SK-N-SH (cell line): Measurements from ENCODE around the gene ZC2HC1C. TPM values are rescaled to one million over a fixed set of nuclear protein-coding genes. Genes with fewer than 3 reads are reported as not detected.

Experiments
- CTCF ChIA-PET: fragments of 300-600, 350-600 bp; formaldehyde crosslinking; extraction: SDS; loops from one replicate; lab custom pipeline; 2021; lab: Yijun Ruan, JAX
- POLR2A ChIA-PET: fragments of 350-600 bp; sonication (Branson Sonifier 250); formaldehyde crosslinking; extraction: SDS; loops from one replicate; lab custom pipeline; 2020; ENCODE audit warnings: antibody characterized with exemption, inconsistent platforms; lab: Yijun Ruan, JAX
- DNase-seq: peaks from one replicate; pipeline ENCODE4 v3.0.0; 2012
- H2AFZ ChIP-seq: fragments of 200-600 bp; sonication (generic); 2 replicates; pipeline ENCODE4 v1.8.1; 2016; ENCODE audit warnings: antibody characterized with exemption, mild to moderate bottlenecking, low read depth
- H3F3A ChIP-seq: fragments of 200-600 bp; sonication (generic); replicated peaks from 2 replicates; pipeline ENCODE3; 2016; ENCODE audit warnings: antibody characterized with exemption, mild to moderate bottlenecking; ENCODE audit not compliant: insufficient read depth
- H3K27ac ChIP-seq, 2 experiments: fragments of 200-500 bp in 1 of 2; fragments of 200-600 bp in 1 of 2; sonication (Bioruptor generic) in 1 of 2; sonication (generic), shearing (Covaris generic) in 1 of 2; 2 replicates each; pipeline versions ENCODE4 v1.5.1 to v1.6.1; 2014 to 2016; ENCODE audit warnings: low read depth in 2 of 2, inconsistent platforms in 1 of 2, low read length in 1 of 2, mild to moderate bottlenecking in 1 of 2, mixed read lengths in 1 of 2
- H3K27me3 ChIP-seq: fragments of 200-600 bp; sonication (generic), shearing (Covaris generic); 2 replicates; pipeline ENCODE4 v1.6.1; 2016; ENCODE audit warnings: mixed run types; ENCODE audit not compliant: insufficient read depth
- H3K36me3 ChIP-seq, 2 experiments: fragments of 200-500 bp in 1 of 2; fragments of 200-600 bp in 1 of 2; sonication (Bioruptor generic) in 1 of 2; sonication (generic) in 1 of 2; replicated peaks in 1 of 2; 2 replicates each; pipeline versions ENCODE3 to v1.5.1; 2014 to 2016; ENCODE audit warnings: low read length in 1 of 2, mild to moderate bottlenecking in 1 of 2; ENCODE audit not compliant: insufficient read depth in 2 of 2, control insufficient read depth in 1 of 2
- H3K4me1 ChIP-seq, 2 experiments: fragments of 200-500 bp in 1 of 2; fragments of 200-600 bp in 1 of 2; sonication (Bioruptor generic) in 1 of 2; sonication (generic), shearing (Covaris generic) in 1 of 2; 2 replicates each; pipeline versions ENCODE4 v1.5.1 to v1.6.1; 2014 to 2016; ENCODE audit warnings: low read depth in 1 of 2, low read length in 1 of 2, mixed run types in 1 of 2; ENCODE audit not compliant: insufficient read depth in 2 of 2, control insufficient read depth in 1 of 2
- H3K4me2 ChIP-seq: fragments of 200-600 bp; sonication (generic), shearing (Covaris generic); 2 replicates; pipeline ENCODE4 v1.6.1; 2017; ENCODE audit warnings: mixed run types
- H3K4me3 ChIP-seq, 2 experiments: fragments of 200-500 bp in 1 of 2; fragments of 200-600 bp in 1 of 2; sonication (Bioruptor generic) in 1 of 2; sonication (generic), shearing (Covaris generic) in 1 of 2; 2 replicates each; pipeline versions ENCODE4 v1.5.1 to v1.8.1; 2014 to 2016; ENCODE audit warnings: low read depth in 2 of 2, inconsistent platforms in 1 of 2, low read length in 1 of 2, mild to moderate bottlenecking in 1 of 2, mixed read lengths in 1 of 2, moderate library complexity in 1 of 2
- H3K79me2 ChIP-seq: fragments of 200-600 bp; sonication (generic); 2 replicates; pipeline ENCODE4 v1.8.1; 2017; ENCODE audit warnings: mild to moderate bottlenecking; ENCODE audit not compliant: insufficient read depth
- H3K9ac ChIP-seq: fragments of 200-600 bp; sonication (generic); 2 replicates; pipeline ENCODE4 v1.6.1; 2017; ENCODE audit warnings: mixed run types
- H3K9me2 ChIP-seq: fragments of 200-600 bp; sonication (generic); 2 replicates; pipeline ENCODE4 v1.6.1; 2017; ENCODE audit warnings: mixed run types
- H3K9me3 ChIP-seq: fragments of 200-600 bp; sonication (generic); 2 replicates; pipeline ENCODE4 v1.6.1; 2017; ENCODE audit warnings: mixed run types, mild to moderate bottlenecking, moderate library complexity
- H4K20me1 ChIP-seq: fragments of 200-600 bp; sonication (generic); 2 replicates; pipeline ENCODE4 v1.6.1; 2017; ENCODE audit warnings: mild to moderate bottlenecking, mixed run types; ENCODE audit not compliant: insufficient read depth
- CHD2 ChIP-seq: fragments of 150-350 bp; IDR thresholded peaks from 2 replicates; pipeline ENCODE4 v1.6.1; 2018; ENCODE audit warnings: low read length; ENCODE audit not compliant: partially characterized antibody
- EP300 ChIP-seq, 2 experiments: IDR thresholded peaks; 2 replicates each; pipeline versions ENCODE4 v1.4.0 to v1.6.1; 2012; ENCODE audit warnings: borderline replicate concordance in 1 of 2, low read depth in 1 of 2, low read length in 1 of 2
- FOXJ3 ChIP-seq: sonication (generic); formaldehyde crosslinking; IDR thresholded peaks from 2 replicates; pipeline ENCODE4 v1.5.1; 2020; ENCODE audit warnings: mild to moderate bottlenecking, missing genetic modification reagents
- GATA2 ChIP-seq: sonication (generic); formaldehyde crosslinking; IDR thresholded peaks from 2 replicates; pipeline ENCODE4 v1.5.0; 2020; ENCODE audit warnings: mild to moderate bottlenecking, missing genetic modification reagents
- MEF2A ChIP-seq: IDR thresholded peaks from 2 replicates; pipeline ENCODE4 v1.4.0; 2012; ENCODE audit warnings: low read depth, borderline replicate concordance
- MXI1 ChIP-seq: IDR thresholded peaks from 2 replicates; pipeline ENCODE4 v1.6.1; 2012; ENCODE audit warnings: mild to moderate bottlenecking, low read depth, low read length, improper control_type of control experiment
- NRF1 ChIP-seq: IDR thresholded peaks from 2 replicates; pipeline ENCODE4 v1.6.1; 2012; ENCODE audit warnings: low read depth, mild to moderate bottlenecking, low read length
- POLR2AphosphoS5 ChIP-seq: IDR thresholded peaks from 2 replicates; pipeline ENCODE4 v1.6.1; 2012; ENCODE audit warnings: low read depth, low read length
- RAD21 ChIP-seq: IDR thresholded peaks from 2 replicates; pipeline ENCODE4 v1.6.1; 2012; ENCODE audit warnings: mild to moderate bottlenecking, low read length
- RCOR1 ChIP-seq: fragments of 150-350 bp; IDR thresholded peaks from 2 replicates; pipeline ENCODE4 v1.6.1; 2017; ENCODE audit warnings: antibody characterized with exemption, low read length
- RXRA ChIP-seq: IDR thresholded peaks from 2 replicates; pipeline ENCODE4 v1.4.0; 2012; ENCODE audit warnings: low read depth, mild to moderate bottlenecking, borderline replicate concordance
- TAF1 ChIP-seq: IDR thresholded peaks from 2 replicates; pipeline ENCODE4 v1.6.1; 2012; ENCODE audit warnings: low read depth, mild to moderate bottlenecking, low read length, moderate library complexity, borderline replicate concordance
- TEAD4 ChIP-seq: IDR thresholded peaks from 2 replicates; pipeline ENCODE4 v1.4.0; 2012; ENCODE audit warnings: mild to moderate bottlenecking, borderline replicate concordance; ENCODE audit not compliant: insufficient read depth
- USF1 ChIP-seq: IDR thresholded peaks from 2 replicates; pipeline ENCODE4 v1.4.0; 2012; ENCODE audit warnings: low read depth, borderline replicate concordance
- USF2 ChIP-seq: fragments of 150-350 bp; IDR thresholded peaks from 2 replicates; pipeline ENCODE4 v1.6.1; 2017; ENCODE audit warnings: antibody characterized with exemption, low read length, low read depth, borderline replicate concordance
- YY1 ChIP-seq: IDR thresholded peaks from 2 replicates; pipeline ENCODE4 v1.4.0; 2012; ENCODE audit warnings: low read depth, mild to moderate bottlenecking
- WGBS: methylation state at CpG from one replicate; pipeline ENCODE4 v1.1.6; 2017; ENCODE audit warnings: low lambda C conversion rate; 5-methylcytosine and 5-hydroxymethylcytosine counted together
- polyA plus RNA-seq, 3 experiments: library from polyadenylated mRNA; depleted of rRNA; stranded (reverse); fragments of >200 nt; gene quantifications; 2 replicates each; pipeline ENCODE4 v1.2.3, GENCODE V29; 2012
- TF ChIP-seq, protein P1 (sequence below): IDR thresholded peaks from 2 replicates; pipeline ENCODE4 v1.4.0; 2012; ENCODE audit warnings: low read depth, borderline replicate concordance
- TF ChIP-seq, protein P2 (sequence below): fragments of 200-600 bp; sonication (generic); IDR thresholded peaks from 2 replicates; pipeline ENCODE4 v1.6.1; 2017; ENCODE audit warnings: antibody characterized with exemption, mild to moderate bottlenecking, moderate library complexity
- TF ChIP-seq, protein P3 (sequence below): IDR thresholded peaks from 2 replicates; pipeline ENCODE4; 2012

Gene ZC2HC1C
- polyA plus RNA-seq, 1 of the 3 experiments (the other 2 are of a cell fraction), result 1.2 TPM

DNA sequence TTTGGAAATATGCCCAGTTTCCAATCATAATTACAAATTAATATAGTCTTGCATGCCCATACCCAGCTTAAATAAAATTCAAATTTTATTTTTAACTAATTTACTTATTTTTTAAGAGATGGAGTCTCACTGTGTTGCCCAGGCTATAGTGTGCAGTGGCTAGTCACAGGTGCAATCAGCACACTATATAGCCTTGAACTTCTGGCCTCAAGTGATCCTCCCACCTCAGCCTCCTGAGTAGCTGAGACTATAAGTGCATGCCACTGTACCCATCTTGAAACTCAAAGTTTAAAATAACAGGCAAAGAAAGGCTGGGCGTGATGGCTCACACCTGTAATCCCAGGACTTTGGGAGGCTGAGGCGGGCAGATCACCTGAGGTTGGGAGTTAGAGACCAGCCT lies 28.5 kb upstream of the ZC2HC1C start:
- ChIA-PET POLR2A (no interaction called here), CTCF (interaction anchor here (0.6 to 2.4 kb wide), 3 partner anchors 48 to 1310 kb away, joined by 3 to 8 read pairs (median 4); no protein-coding TSS in a partner anchor)
- peaks cover 24 to 25% of the 10 kb centered on the region in 2 experiments; a peak in 3 of 4 replicates for H3K4me1 ChIP-seq
- TF ChIP-seq, protein P1, sequence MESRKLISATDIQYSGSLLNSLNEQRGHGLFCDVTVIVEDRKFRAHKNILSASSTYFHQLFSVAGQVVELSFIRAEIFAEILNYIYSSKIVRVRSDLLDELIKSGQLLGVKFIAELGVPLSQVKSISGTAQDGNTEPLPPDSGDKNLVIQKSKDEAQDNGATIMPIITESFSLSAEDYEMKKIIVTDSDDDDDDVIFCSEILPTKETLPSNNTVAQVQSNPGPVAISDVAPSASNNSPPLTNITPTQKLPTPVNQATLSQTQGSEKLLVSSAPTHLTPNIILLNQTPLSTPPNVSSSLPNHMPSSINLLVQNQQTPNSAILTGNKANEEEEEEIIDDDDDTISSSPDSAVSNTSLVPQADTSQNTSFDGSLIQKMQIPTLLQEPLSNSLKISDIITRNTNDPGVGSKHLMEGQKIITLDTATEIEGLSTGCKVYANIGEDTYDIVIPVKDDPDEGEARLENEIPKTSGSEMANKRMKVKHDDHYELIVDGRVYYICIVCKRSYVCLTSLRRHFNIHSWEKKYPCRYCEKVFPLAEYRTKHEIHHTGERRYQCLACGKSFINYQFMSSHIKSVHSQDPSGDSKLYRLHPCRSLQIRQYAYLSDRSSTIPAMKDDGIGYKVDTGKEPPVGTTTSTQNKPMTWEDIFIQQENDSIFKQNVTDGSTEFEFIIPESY, result no peak
- no peak for TF ChIP-seq YY1
- TF ChIP-seq CHD2, result no peak
- TF ChIP-seq TAF1, result no peak
- no peak for TF ChIP-seq USF2
- TF ChIP-seq RXRA, result no peak
- TF ChIP-seq MXI1, result no peak
- no peak for TF ChIP-seq NRF1
- no peak for TF ChIP-seq GATA2 (CRISPR knock-in tag)
- TF ChIP-seq RAD21, result no peak
- no peak for TF ChIP-seq MEF2A
- no peak for TF ChIP-seq USF1
- TF ChIP-seq TEAD4, result no peak
- peaks cover 4 to 6% of the 10 kb centered on the region in 2 experiments for H3K36me3 ChIP-seq
- H3F3A ChIP-seq, result peaks cover 10% of the 10 kb centered on the region
- H2AFZ ChIP-seq, result no peak overlapping the region
- no peak overlapping the region for H3K4me2 ChIP-seq
- H4K20me1 ChIP-seq, result no peaks in the 10 kb centered on the region
- H3K9me2 ChIP-seq, result no peaks in the 10 kb centered on the region
- no peak overlapping the region for H3K4me3 ChIP-seq
- H3K9ac ChIP-seq, result no peak overlapping the region
- no peaks in the 10 kb centered on the region for H3K27me3 ChIP-seq
- H3K79me2 ChIP-seq, result peaks cover 6% of the 10 kb centered on the region; the same call in 1 of the 2 replicates
- H3K27ac ChIP-seq, result peak overlapping the region in 1 of 2 experiments; percentile 62; a peak in 1 of 4 replicates
- no peak for DNase-seq
- WGBS, result 100% methylated on average over 2 of the region's 2 CpGs
- H3K9me3 ChIP-seq, result no peaks in the 10 kb centered on the region

GRCh38 chr14:75041613-75042012 lies 27.8 kb upstream of the ZC2HC1C start:
- CTCF ChIA-PET, result interaction anchor here (0.8 to 3.4 kb wide), 7 partner anchors 19 to 180 kb away, joined by 3 to 12 read pairs (median 4); no protein-coding TSS in a partner anchor
- 66% methylated on average over 4 of the region's 4 CpGs for WGBS
- Histone ChIP-seq H3K4me2 (peak overlapping the region; percentile 42; the same call in 1 of the 2 replicates), H4K20me1 (no peaks in the 10 kb centered on the region), H3K4me1 (peaks cover 24 to 25% of the 10 kb centered on the region in 2 experiments; a peak in 3 of 4 replicates), H3K4me3 (no peak overlapping the region), H3K27ac (peak overlapping the region; percentile 33 to 62; a peak in 2 of 4 replicates), H3K36me3 (peaks cover 3 to 6% of the 10 kb centered on the region in 2 experiments), H3K79me2 (peaks cover 6% of the 10 kb centered on the region; the same call in 1 of the 2 replicates), H2AFZ (no peak overlapping the region), H3K27me3 (no peaks in the 10 kb centered on the region), H3F3A (peaks cover 10% of the 10 kb centered on the region), H3K9ac (no peak overlapping the region), H3K9me2 (no peaks in the 10 kb centered on the region), H3K9me3 (no peaks in the 10 kb centered on the region)
- DNase-seq, result no peak
- POLR2A ChIA-PET, result no interaction called here
- TF ChIP-seq, protein P2, sequence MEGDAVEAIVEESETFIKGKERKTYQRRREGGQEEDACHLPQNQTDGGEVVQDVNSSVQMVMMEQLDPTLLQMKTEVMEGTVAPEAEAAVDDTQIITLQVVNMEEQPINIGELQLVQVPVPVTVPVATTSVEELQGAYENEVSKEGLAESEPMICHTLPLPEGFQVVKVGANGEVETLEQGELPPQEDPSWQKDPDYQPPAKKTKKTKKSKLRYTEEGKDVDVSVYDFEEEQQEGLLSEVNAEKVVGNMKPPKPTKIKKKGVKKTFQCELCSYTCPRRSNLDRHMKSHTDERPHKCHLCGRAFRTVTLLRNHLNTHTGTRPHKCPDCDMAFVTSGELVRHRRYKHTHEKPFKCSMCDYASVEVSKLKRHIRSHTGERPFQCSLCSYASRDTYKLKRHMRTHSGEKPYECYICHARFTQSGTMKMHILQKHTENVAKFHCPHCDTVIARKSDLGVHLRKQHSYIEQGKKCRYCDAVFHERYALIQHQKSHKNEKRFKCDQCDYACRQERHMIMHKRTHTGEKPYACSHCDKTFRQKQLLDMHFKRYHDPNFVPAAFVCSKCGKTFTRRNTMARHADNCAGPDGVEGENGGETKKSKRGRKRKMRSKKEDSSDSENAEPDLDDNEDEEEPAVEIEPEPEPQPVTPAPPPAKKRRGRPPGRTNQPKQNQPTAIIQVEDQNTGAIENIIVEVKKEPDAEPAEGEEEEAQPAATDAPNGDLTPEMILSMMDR, result no peak
- no peak for TF ChIP-seq RCOR1
- no peak for TF ChIP-seq FOXJ3 (CRISPR knock-in tag)
- no peak for TF ChIP-seq NRF1
- TF ChIP-seq, protein P3, sequence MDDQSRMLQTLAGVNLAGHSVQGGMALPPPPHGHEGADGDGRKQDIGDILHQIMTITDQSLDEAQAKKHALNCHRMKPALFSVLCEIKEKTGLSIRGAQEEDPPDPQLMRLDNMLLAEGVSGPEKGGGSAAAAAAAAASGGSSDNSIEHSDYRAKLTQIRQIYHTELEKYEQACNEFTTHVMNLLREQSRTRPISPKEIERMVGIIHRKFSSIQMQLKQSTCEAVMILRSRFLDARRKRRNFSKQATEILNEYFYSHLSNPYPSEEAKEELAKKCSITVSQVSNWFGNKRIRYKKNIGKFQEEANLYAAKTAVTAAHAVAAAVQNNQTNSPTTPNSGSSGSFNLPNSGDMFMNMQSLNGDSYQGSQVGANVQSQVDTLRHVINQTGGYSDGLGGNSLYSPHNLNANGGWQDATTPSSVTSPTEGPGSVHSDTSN, result no peak
- TF ChIP-seq POLR2AphosphoS5, result no peak
- TF ChIP-seq GATA2 (CRISPR knock-in tag), result no peak
- TF ChIP-seq EP300 (IDR thresholded peaks at IDR 0.05; ENCODE audit: borderline replicate concordance in 1 of 2, low read depth in 1 of 2, low read length in 1 of 2), result no peak
- no peak for TF ChIP-seq CHD2
